Activated naive CD8-positive, alpha-beta T cell treated with anti-CD3 and anti-CD28 coated beads, Interleukin-2, amount 10 ng/mL, durations not matched to agents 7 days and 5 days (primary cell): ENCODE data around the gene HDAC4. TPM values are rescaled to one million over a fixed set of nuclear protein-coding genes. Genes with fewer than 3 reads are reported as not detected.

Source experiments
- ATAC-seq: fragments of 150-1000 bp; cut with Tn5 transposase; one replicate; pipeline ENCODE4 v1.10.0; 2021; ENCODE audit warnings: low read depth, moderate library complexity
- POLR2A ChIA-PET: fragments of 350-600 bp; sonication (Branson Sonifier 250); formaldehyde crosslinking; loops from one replicate; lab custom pipeline; 2021; ENCODE audit warnings: antibody characterized with exemption; lab: Charles Lee
- DNase-seq: peaks from one replicate; pipeline ENCODE4 v3.0.0; 2021
- H3K27ac Mint-ChIP-seq: one replicate; pipeline ENCODE4 v1.8.0; 2022; ENCODE audit warnings: mild to moderate bottlenecking, mixed read lengths
- H3K27me3 Mint-ChIP-seq: one replicate; pipeline ENCODE4 v1.8.0; 2022; ENCODE audit warnings: mild to moderate bottlenecking, moderate library complexity, mixed read lengths
- H3K36me3 Mint-ChIP-seq: one replicate; pipeline ENCODE4 v1.8.0; 2021; ENCODE audit warnings: mild to moderate bottlenecking, mixed read lengths
- H3K4me1 Mint-ChIP-seq: one replicate; pipeline ENCODE4 v1.8.0; 2021; ENCODE audit warnings: mixed read lengths
- H3K4me3 Mint-ChIP-seq: one replicate; pipeline ENCODE4 v1.8.0; 2022; ENCODE audit warnings: mild to moderate bottlenecking, moderate library complexity, mixed read lengths
- H3K9me3 Mint-ChIP-seq: one replicate; pipeline ENCODE4 v1.8.0; 2021; ENCODE audit warnings: mixed read lengths
- total RNA-seq, 2 experiments: library from RNA; stranded (reverse); gene quantifications; one replicate each; pipeline ENCODE4 v1.2.3, GENCODE V29; 2021

The HDAC4 gene
- total RNA-seq, 2 experiments from 2014 or later: 54.0 to 57.4 TPM

GRCh38 chr2:239266779-239267287 is 134.0 kb downstream of the HDAC4 start:
- peaks cover 57% of the 10 kb centered on the region for H3K4me1 Mint-ChIP-seq
- H3K27ac Mint-ChIP-seq: peak overlapping the region; percentile 97
- DNase-seq (no peak), ATAC-seq (no peak)
- no peaks in the 10 kb centered on the region for H3K9me3 Mint-ChIP-seq
- H3K36me3 Mint-ChIP-seq: peaks cover 11% of the 10 kb centered on the region
- no peaks in the 10 kb centered on the region for H3K27me3 Mint-ChIP-seq
- POLR2A ChIA-PET: interaction anchor here (0.7 to 3.1 kb wide), 17 partner anchors 8 to 134 kb away, joined by 3 to 25 read pairs (median 7); partner anchors contain the start of gene HDAC4
- peak overlapping the region; percentile 90 for H3K4me3 Mint-ChIP-seq

GRCh38 chr2:239266434-239266766 is 134.4 kb downstream of the HDAC4 start:
- ATAC-seq (no peak), DNase-seq (no peak)
- Mint-ChIP-seq H3K9me3 (no peaks in the 10 kb centered on the region), H3K27me3 (no peaks in the 10 kb centered on the region), H3K4me3 (peak overlapping the region; percentile 90), H3K4me1 (peaks cover 54% of the 10 kb centered on the region), H3K27ac (peak overlapping the region; percentile 97), H3K36me3 (peaks cover 7% of the 10 kb centered on the region)
- POLR2A ChIA-PET: interaction anchor here (0.7 to 3.1 kb wide), 12 partner anchors 11 to 135 kb away, joined by 3 to 25 read pairs (median 8); partner anchors contain the start of gene HDAC4

GRCh38 chr2:239265681-239266433 is 135.0 kb downstream of the HDAC4 start:
- no peaks in the 10 kb centered on the region for H3K27me3 Mint-ChIP-seq
- no peak for DNase-seq
- H3K4me1 Mint-ChIP-seq: peaks cover 57% of the 10 kb centered on the region

GRCh38 chr2:239264838-239265651 is 135.8 kb downstream of the HDAC4 start:
- POLR2A ChIA-PET: interaction anchor here (0.8 to 3.1 kb wide), 9 partner anchors 8 to 136 kb away, joined by 3 to 22 read pairs (median 3); partner anchors contain the start of gene HDAC4
- peaks cover 6% of the 10 kb centered on the region for H3K36me3 Mint-ChIP-seq
- DNase-seq (peak; percentile 69), ATAC-seq (peak; percentile 67)
- H3K27ac Mint-ChIP-seq: peak overlapping the region; percentile 97
- H3K27me3 Mint-ChIP-seq: no peaks in the 10 kb centered on the region
- H3K4me1 Mint-ChIP-seq: peaks cover 62% of the 10 kb centered on the region
- H3K9me3 Mint-ChIP-seq: no peaks in the 10 kb centered on the region
- H3K4me3 Mint-ChIP-seq: peak overlapping the region; percentile 90

More at GRCh38 chr2:239265681-239266433, 135.0 kb downstream of the HDAC4 start:
- Mint-ChIP-seq H3K36me3 (peaks cover 6% of the 10 kb centered on the region), H3K4me3 (peak overlapping the region; percentile 90), H3K9me3 (no peaks in the 10 kb centered on the region), H3K27ac (peak overlapping the region; percentile 97)
- POLR2A ChIA-PET: interaction anchor here (0.7 to 3.1 kb wide), 13 partner anchors 12 to 135 kb away, joined by 3 to 25 read pairs (median 7); partner anchors contain the start of gene HDAC4
- no peak for ATAC-seq

- H3K27me3 Mint-ChIP-seq: no peaks in the 10 kb centered on the region
- peaks cover 6% of the 10 kb centered on the region for H3K36me3 Mint-ChIP-seq
- H3K27ac Mint-ChIP-seq: peak overlapping the region; percentile 97
- POLR2A ChIA-PET: interaction anchor here (0.6 to 2.7 kb wide), 6 partner anchors 9 to 137 kb away, joined by 3 to 10 read pairs (median 4); partner anchors contain the start of gene HDAC4
- peaks cover 64% of the 10 kb centered on the region for H3K4me1 Mint-ChIP-seq
- peak overlapping the region; percentile 90 for H3K4me3 Mint-ChIP-seq
- H3K9me3 Mint-ChIP-seq: no peaks in the 10 kb centered on the region
- ATAC-seq: peak; percentile 24
- DNase-seq: peak; percentile 62
These were observed 136.4 kb downstream of the HDAC4 start for GRCh38 chr2:239264492-239264837.

- Mint-ChIP-seq H3K9me3 (no peaks in the 10 kb centered on the region), H3K36me3 (peaks cover 3% of the 10 kb centered on the region), H3K4me1 (peaks cover 64% of the 10 kb centered on the region), H3K4me3 (peak overlapping the region; percentile 90), H3K27ac (peak overlapping the region; percentile 97), H3K27me3 (no peaks in the 10 kb centered on the region)
- POLR2A ChIA-PET: interaction anchor here (0.6 to 2.7 kb wide), 6 partner anchors 10 to 137 kb away, joined by 3 to 10 read pairs (median 4); partner anchors contain the start of gene HDAC4
- DNase-seq: no peak
- no peak for ATAC-seq
These were observed 136.9 kb downstream of the HDAC4 start for GRCh38 chr2:239263669-239264491.

- Mint-ChIP-seq H3K4me3 (peak overlapping the region; percentile 43), H3K27me3 (no peaks in the 10 kb centered on the region), H3K27ac (peak overlapping the region; percentile 97), H3K36me3 (peaks cover 8% of the 10 kb centered on the region), H3K4me1 (peaks cover 64% of the 10 kb centered on the region), H3K9me3 (peaks cover 3% of the 10 kb centered on the region)
- ATAC-seq (no peak), DNase-seq (no peak)
- POLR2A ChIA-PET: interaction anchor here (1.8 kb wide), 1 partner anchor 59 kb away, joined by 6 read pairs; no protein-coding TSS in a partner anchor
These were observed 137.6 kb downstream of the HDAC4 start for GRCh38 chr2:239263231-239263630.

- no peak for ATAC-seq
- H3K4me3 Mint-ChIP-seq: no peak overlapping the region
- peaks cover 64% of the 10 kb centered on the region for H3K4me1 Mint-ChIP-seq
- no peaks in the 10 kb centered on the region for H3K27me3 Mint-ChIP-seq
- peaks cover 3% of the 10 kb centered on the region for H3K9me3 Mint-ChIP-seq
- POLR2A ChIA-PET: interaction anchor here (0.7 kb wide), 1 partner anchor 10 kb away, joined by 3 read pairs; no protein-coding TSS in a partner anchor
- DNase-seq: no peak
- H3K27ac Mint-ChIP-seq: no peak overlapping the region
- peaks cover 13% of the 10 kb centered on the region for H3K36me3 Mint-ChIP-seq
These were observed 138.2 kb downstream of the HDAC4 start for GRCh38 chr2:239262484-239263230.

GRCh38 chr2:239261796-239262483 is 138.9 kb downstream of the HDAC4 start:
- POLR2A ChIA-PET: interaction anchor here (0.7 kb wide), 1 partner anchor 9 kb away, joined by 3 read pairs; no protein-coding TSS in a partner anchor
- H3K4me3 Mint-ChIP-seq: no peak overlapping the region
- ATAC-seq (no peak), DNase-seq (no peak)
- no peak overlapping the region for H3K27ac Mint-ChIP-seq
- no peaks in the 10 kb centered on the region for H3K27me3 Mint-ChIP-seq
- H3K36me3 Mint-ChIP-seq: peaks cover 21% of the 10 kb centered on the region
- H3K9me3 Mint-ChIP-seq: peaks cover 7% of the 10 kb centered on the region
- H3K4me1 Mint-ChIP-seq: peaks cover 64% of the 10 kb centered on the region

- POLR2A ChIA-PET: no interaction called here
- H3K27me3 Mint-ChIP-seq: no peaks in the 10 kb centered on the region
- no peak for ATAC-seq
- H3K27ac Mint-ChIP-seq: peak overlapping the region; percentile 90
- H3K4me1 Mint-ChIP-seq: peaks cover 63% of the 10 kb centered on the region
- peaks cover 21% of the 10 kb centered on the region for H3K36me3 Mint-ChIP-seq
- peaks cover 7% of the 10 kb centered on the region for H3K9me3 Mint-ChIP-seq
- no peak overlapping the region for H3K4me3 Mint-ChIP-seq
- no peak for DNase-seq
These were observed 139.5 kb downstream of the HDAC4 start for GRCh38 chr2:239261356-239261755.

- ATAC-seq: no peak
- peak overlapping the region; percentile 82 for H3K4me3 Mint-ChIP-seq
- POLR2A ChIA-PET: interaction anchor here (1.0 to 1.1 kb wide), 2 partner anchors 25 to 140 kb away, joined by 3 to 5 read pairs; partner anchors contain the start of gene HDAC4
- peaks cover 7% of the 10 kb centered on the region for H3K9me3 Mint-ChIP-seq
- H3K27me3 Mint-ChIP-seq: no peaks in the 10 kb centered on the region
- no peak for DNase-seq
- H3K4me1 Mint-ChIP-seq: peaks cover 61% of the 10 kb centered on the region
- peaks cover 21% of the 10 kb centered on the region for H3K36me3 Mint-ChIP-seq
- peak overlapping the region; percentile 90 for H3K27ac Mint-ChIP-seq
These were observed 140.1 kb downstream of the HDAC4 start for GRCh38 chr2:239260546-239261327.
